ENCODE results near the gene BACH1.

GRCh38 chr21:29323189-29323588, 24.5 kb downstream of the BACH1 start:
- TF ChIP-seq CTCF (IDR thresholded peaks at IDR 0.05; ENCODE audit: extremely low read depth in 1 of 2, insufficient read depth in 1 of 2, low read depth in 1 of 2, low read length in 2 of 2) (no peak), POLR2A (IDR thresholded peaks at IDR 0.05; ENCODE audit: low read depth, low read length) (no peak)

Measured in endothelial cell of umbilical vein (primary cell).